Naive B cell (primary cell): ENCODE results near the gene PRR20C. TPM values are rescaled to one million over a fixed set of nuclear protein-coding genes. Genes with fewer than 3 reads are reported as not detected.

Source experiments
- polyA plus RNA-seq, 6 donors: library from polyadenylated mRNA; unstranded; fragments of 300-500 nt; fragmentation: Illumina TruSeq; gene quantifications; one replicate each; pipeline ENCODE4 v1.2.3, GENCODE V29; 2021; ENCODE audit warnings: low read depth in 6 of 6

The PRR20C gene
- polyA plus RNA-seq, 6 donors from 2014 or later = not detected

Other genes with a start within 250 kb of the PRR20C start
- gene PRR20A, start 13.1 kb upstream of the PRR20C start, polyA plus RNA-seq = not detected
- not detected for gene PRR20B, start 6.6 kb upstream of the PRR20C start, polyA plus RNA-seq
- not detected for gene PRR20D, start 6.6 kb downstream of the PRR20C start, polyA plus RNA-seq
- gene PRR20E, start 13.1 kb downstream of the PRR20C start, polyA plus RNA-seq = not detected